HepG2 (cell line): ENCODE results near the gene HSPB2. TPM values are rescaled to one million over a fixed set of nuclear protein-coding genes. Genes with fewer than 3 reads are reported as not detected.

ENCODE experiments used
- ATAC-seq: fragments of 200-7000 bp; cut with Tn5 transposase; 3 replicates; pipeline ENCODE4 v1.9.1; 2020; ENCODE audit warnings: mild to moderate bottlenecking, moderate library complexity
- BruUV-seq: library from RNA; stranded (reverse); fragments of 400-500 nt; replicated peaks from 2 replicates; lab custom pipeline; 2021; lab: Mats Ljungman, UMichigan
- CTCF ChIA-PET: fragments of 300-600 bp; formaldehyde crosslinking; extraction: SDS; loops from one replicate; lab custom pipeline; 2021; ENCODE audit warnings: low total read pairs, inconsistent platforms, low intra/inter-chr PET ratio; lab: Yijun Ruan, JAX
- POLR2A ChIA-PET: fragments of 350-600 bp; sonication (Branson Sonifier 250); formaldehyde crosslinking; loops from one replicate; lab custom pipeline; 2020; ENCODE audit warnings: antibody characterized with exemption, inconsistent platforms; lab: Yijun Ruan, JAX
- DNase-seq: peaks from one replicate; pipeline ENCODE4 v3.0.0-alpha.2; 2015; ENCODE audit warnings: low spot score
- FAIRE-seq: peaks from 3 replicates; lab custom pipeline; 2011; peaks lifted over from hg19 to GRCh38; lab: Jason Lieb, UNC
- H2AFZ ChIP-seq: one replicate; pipeline ENCODE4 v1.6.1; 2011; ENCODE audit warnings: low read length, inconsistent platforms
- H3K27ac ChIP-seq: fragments of 300-600 bp; 3 replicates; pipeline ENCODE4 v1.8.0; 2011; ENCODE audit warnings: mixed run types, mild to moderate bottlenecking, mixed read lengths, low read length, inconsistent platforms; ENCODE audit not compliant: insufficient read depth; ENCODE audit errors: extremely low read length
- H3K27me3 ChIP-seq, 2 experiments: fragments of 200-600 bp in 1 of 2; 2 replicates in 1 of 2; 3 replicates in 1 of 2; pipeline versions ENCODE4 v1.6.0 to v1.8.0; 2011; ENCODE audit warnings: low read length in 2 of 2, mild to moderate bottlenecking in 2 of 2, moderate library complexity in 2 of 2, inconsistent platforms in 1 of 2; ENCODE audit not compliant: insufficient read depth in 2 of 2, control insufficient read depth in 1 of 2
- H3K36me3 ChIP-seq, 2 experiments: fragments of 200-600 bp in 1 of 2; replicated peaks in 1 of 2; 2 replicates in 1 of 2; 3 replicates in 1 of 2; pipeline versions ENCODE4 v1.5.1 to v1.8.0; 2011; ENCODE audit warnings: low read length in 2 of 2, inconsistent platforms in 1 of 2; ENCODE audit not compliant: insufficient read depth in 2 of 2, control insufficient read depth in 1 of 2
- H3K4me1 ChIP-seq: 2 replicates; pipeline ENCODE4 v1.5.1; 2012; ENCODE audit warnings: low read length, inconsistent platforms; ENCODE audit not compliant: insufficient read depth
- H3K4me2 ChIP-seq: 2 replicates; pipeline ENCODE4 v1.6.0; 2011; ENCODE audit warnings: low read depth, low read length, inconsistent platforms
- H3K4me3 ChIP-seq, 3 experiments: fragments of 200-600 bp in 1 of 3; sonication (generic), shearing (Covaris generic) in 1 of 3; replicated peaks in 1 of 3; 2 replicates each; pipeline ENCODE4 v1.5.1; 2011 to 2016; ENCODE audit warnings: low read length in 3 of 3, inconsistent platforms in 2 of 3, low read depth in 2 of 3, mild to moderate bottlenecking in 2 of 3, control low read depth in 1 of 3, mixed read lengths in 1 of 3; ENCODE audit not compliant: insufficient read depth in 1 of 3
- H3K79me2 ChIP-seq: one replicate; pipeline ENCODE4 v1.6.1; 2011; ENCODE audit warnings: low read length, inconsistent platforms; ENCODE audit not compliant: insufficient read depth
- H3K9ac ChIP-seq: 2 replicates; pipeline ENCODE4 v1.6.0; 2011; ENCODE audit warnings: mild to moderate bottlenecking, low read depth, low read length, inconsistent platforms; ENCODE audit not compliant: insufficient read depth
- H3K9me3 ChIP-seq: 2 replicates; pipeline ENCODE4 v1.5.1; 2012; ENCODE audit warnings: mild to moderate bottlenecking, low read length
- H4K20me1 ChIP-seq: 2 replicates; pipeline ENCODE4 v1.6.0; 2011; ENCODE audit warnings: inconsistent platforms, mild to moderate bottlenecking, low read length, moderate library complexity; ENCODE audit not compliant: insufficient read depth
- CENPX ChIP-seq: sonication (generic); formaldehyde crosslinking; IDR thresholded peaks from 2 replicates; pipeline ENCODE4 v1.9.0; 2021; ENCODE audit warnings: mild to moderate bottlenecking, missing genetic modification reagents, moderate library complexity
- ESRRA ChIP-seq: sonication (generic); formaldehyde crosslinking; IDR thresholded peaks from 2 replicates; pipeline ENCODE4 v1.5.1; 2020; ENCODE audit warnings: mild to moderate bottlenecking, low read depth, missing genetic modification reagents
- KDM4B ChIP-seq: sonication (generic); formaldehyde crosslinking; IDR thresholded peaks from 2 replicates; pipeline ENCODE4 v1.4.0; 2020; ENCODE audit warnings: missing genetic modification reagents
- MTA1 ChIP-seq: sonication (generic); formaldehyde crosslinking; IDR thresholded peaks from 2 replicates; pipeline ENCODE4 v1.4.0; 2020; ENCODE audit warnings: missing genetic modification reagents, mild to moderate bottlenecking, borderline replicate concordance
- MXD4 ChIP-seq: IDR thresholded peaks from 2 replicates; pipeline ENCODE4 v1.6.1; 2016; ENCODE audit warnings: mild to moderate bottlenecking, missing biosample characterization, missing genetic modification reagents
- ONECUT2 ChIP-seq: sonication (generic); formaldehyde crosslinking; IDR thresholded peaks from 2 replicates; pipeline ENCODE4 v1.4.0; 2020; ENCODE audit warnings: missing genetic modification reagents
- SALL2 ChIP-seq: sonication (generic); formaldehyde crosslinking; IDR thresholded peaks from 2 replicates; pipeline ENCODE4 v1.8.1; 2023; ENCODE audit warnings: mild to moderate bottlenecking, missing genetic modification reagents, inconsistent platforms
- ZFP36L1 ChIP-seq: sonication (generic); formaldehyde crosslinking; IDR thresholded peaks from 2 replicates; pipeline ENCODE4 v1.8.0; 2022; ENCODE audit warnings: mild to moderate bottlenecking, missing genetic modification reagents, moderate library complexity
- ZNF549 ChIP-seq: sonication (generic); formaldehyde crosslinking; IDR thresholded peaks from 2 replicates; pipeline ENCODE4 v1.5.0; 2020; ENCODE audit warnings: missing genetic modification reagents
- whole genome bisulfite sequencing: methylation state at CpG from one replicate; pipeline ENCODE4 v1.1.6; 2017; ENCODE audit warnings: low lambda C conversion rate; 5-methylcytosine and 5-hydroxymethylcytosine counted together
- in situ Hi-C: cut with HindIII; loops from 2 replicates; pipeline ENCODE4 v1.10.0; 2017; ENCODE audit warnings: low pct_unique_long_range_greater_than_20kb; ENCODE audit not compliant: extremely low pct_ligation_motif_present
- intact Hi-C: fragments of 100-400 bp; cut with micrococcal nuclease; formaldehyde crosslinking; loops from one replicate; pipeline ENCODE4 v1.10.0; 2022; ENCODE audit not compliant: unreplicated experiment
- polyA plus RNA-seq, 8 experiments: library from polyadenylated mRNA; depleted of rRNA in 3 of 8; stranded (reverse) in 7 of 8; unstranded in 1 of 8; fragments of >200 nt; fragmentation: Illumina TruSeq in 4 of 8; extraction: Trizol in 4 of 8; gene quantifications; 2 replicates each; pipeline versions ENCODE4 v1.2.1 to v1.2.3, GENCODE V29; 2011 to 2016; ENCODE audit warnings: low read depth in 4 of 8, missing spikeins in 1 of 8, mixed read lengths in 1 of 8; ENCODE audit not compliant: insufficient read depth in 1 of 8
- total RNA-seq, 5 experiments: library from RNA; depleted of rRNA; stranded (reverse); fragments of >200 nt; fragmentation: Illumina TruSeq; extraction: Trizol; gene quantifications; 2 replicates each; pipeline ENCODE4 v1.2.3, GENCODE V29; 2016; ENCODE audit warnings: low read depth in 1 of 5
- TF ChIP-seq, protein P1 (sequence below): sonication (generic); formaldehyde crosslinking; IDR thresholded peaks from 2 replicates; pipeline ENCODE4 v1.8.0; 2022; ENCODE audit warnings: missing genetic modification reagents, mild to moderate bottlenecking, borderline replicate concordance
- TF ChIP-seq, protein P2 (sequence below): IDR thresholded peaks from 2 replicates; pipeline ENCODE4 v1.6.1; 2016; ENCODE audit warnings: control low read depth
- TF ChIP-seq, protein P3 (sequence below): sonication (generic); formaldehyde crosslinking; IDR thresholded peaks from 2 replicates; pipeline ENCODE4 v1.9.0; 2021; ENCODE audit warnings: missing genetic modification reagents, mild to moderate bottlenecking, borderline replicate concordance
- TF ChIP-seq, protein P4 (sequence below): sonication (generic); formaldehyde crosslinking; IDR thresholded peaks from 2 replicates; pipeline ENCODE4 v1.5.1; 2020; ENCODE audit warnings: missing genetic modification reagents, mild to moderate bottlenecking, borderline replicate concordance

The HSPB2 gene
- total and polyA plus RNA-seq, 2 of the 13 experiments (the other 11 are each of a cell fraction or from before 2014, with no cell fraction given): 0.04 TPM; not detected in 1

DNA sequence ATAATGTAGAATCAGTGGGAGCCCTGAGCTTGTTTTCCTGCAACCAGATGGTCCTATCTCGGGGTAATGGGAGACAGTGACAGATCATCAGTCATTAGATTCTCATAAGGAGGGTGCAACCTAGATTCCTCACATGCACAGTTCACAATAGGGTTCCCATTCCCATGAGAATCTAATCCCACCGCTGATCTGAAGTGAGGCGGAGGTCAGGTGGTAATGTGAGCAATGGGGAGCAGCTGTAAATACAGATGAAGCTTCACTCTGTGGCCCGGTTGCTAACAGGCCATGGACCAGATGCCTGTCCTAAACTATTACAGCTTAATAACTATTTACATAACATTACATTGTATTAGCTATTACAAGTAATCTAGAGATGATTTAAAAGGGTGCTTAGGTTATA, 41.6 kb downstream of the HSPB2 start:
- intact Hi-C loops (no loop called here), in situ Hi-C loops (no loop called here)
- ChIA-PET POLR2A (no interaction called here), CTCF (no interaction called here)
- H3K9ac ChIP-seq: no peak overlapping the region
- ATAC-seq (no peak), DNase-seq (no peak), FAIRE-seq (no peak)
- H3K79me2 ChIP-seq: no peaks in the 10 kb centered on the region
- no peak overlapping the region for H3K4me3 ChIP-seq
- peaks cover 1 to 2% of the 10 kb centered on the region in 2 experiments; a peak in 1 of 5 replicates for H3K36me3 ChIP-seq
- H3K9me3 ChIP-seq: no peaks in the 10 kb centered on the region
- no peak overlapping the region for H3K4me2 ChIP-seq
- H3K27ac ChIP-seq: no peak overlapping the region
- no TSS peak for BruUV-seq
- 95% methylated on average over 4 of the region's 4 CpGs for WGBS
- no peaks in the 10 kb centered on the region for H3K4me1 ChIP-seq
- no peak for TF ChIP-seq MXD4 (CRISPR knock-in tag)
- no peak for TF ChIP-seq ZNF549 (CRISPR knock-in tag)
- no peak for TF ChIP-seq MTA1
- TF ChIP-seq, protein P1, sequence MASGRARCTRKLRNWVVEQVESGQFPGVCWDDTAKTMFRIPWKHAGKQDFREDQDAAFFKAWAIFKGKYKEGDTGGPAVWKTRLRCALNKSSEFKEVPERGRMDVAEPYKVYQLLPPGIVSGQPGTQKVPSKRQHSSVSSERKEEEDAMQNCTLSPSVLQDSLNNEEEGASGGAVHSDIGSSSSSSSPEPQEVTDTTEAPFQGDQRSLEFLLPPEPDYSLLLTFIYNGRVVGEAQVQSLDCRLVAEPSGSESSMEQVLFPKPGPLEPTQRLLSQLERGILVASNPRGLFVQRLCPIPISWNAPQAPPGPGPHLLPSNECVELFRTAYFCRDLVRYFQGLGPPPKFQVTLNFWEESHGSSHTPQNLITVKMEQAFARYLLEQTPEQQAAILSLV (CRISPR knock-in tag): no peak
- TF ChIP-seq CENPX (CRISPR knock-in tag): no peak
- no peak for TF ChIP-seq ZFP36L1
- no peak for TF ChIP-seq KDM4B (CRISPR knock-in tag)
- TF ChIP-seq, protein P2, sequence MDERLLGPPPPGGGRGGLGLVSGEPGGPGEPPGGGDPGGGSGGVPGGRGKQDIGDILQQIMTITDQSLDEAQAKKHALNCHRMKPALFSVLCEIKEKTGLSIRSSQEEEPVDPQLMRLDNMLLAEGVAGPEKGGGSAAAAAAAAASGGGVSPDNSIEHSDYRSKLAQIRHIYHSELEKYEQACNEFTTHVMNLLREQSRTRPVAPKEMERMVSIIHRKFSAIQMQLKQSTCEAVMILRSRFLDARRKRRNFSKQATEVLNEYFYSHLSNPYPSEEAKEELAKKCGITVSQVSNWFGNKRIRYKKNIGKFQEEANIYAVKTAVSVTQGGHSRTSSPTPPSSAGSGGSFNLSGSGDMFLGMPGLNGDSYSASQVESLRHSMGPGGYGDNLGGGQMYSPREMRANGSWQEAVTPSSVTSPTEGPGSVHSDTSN: no peak
- TF ChIP-seq, protein P3, sequence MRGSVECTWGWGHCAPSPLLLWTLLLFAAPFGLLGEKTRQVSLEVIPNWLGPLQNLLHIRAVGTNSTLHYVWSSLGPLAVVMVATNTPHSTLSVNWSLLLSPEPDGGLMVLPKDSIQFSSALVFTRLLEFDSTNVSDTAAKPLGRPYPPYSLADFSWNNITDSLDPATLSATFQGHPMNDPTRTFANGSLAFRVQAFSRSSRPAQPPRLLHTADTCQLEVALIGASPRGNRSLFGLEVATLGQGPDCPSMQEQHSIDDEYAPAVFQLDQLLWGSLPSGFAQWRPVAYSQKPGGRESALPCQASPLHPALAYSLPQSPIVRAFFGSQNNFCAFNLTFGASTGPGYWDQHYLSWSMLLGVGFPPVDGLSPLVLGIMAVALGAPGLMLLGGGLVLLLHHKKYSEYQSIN (CRISPR knock-in tag): no peak
- TF ChIP-seq SALL2 (CRISPR knock-in tag): no peak
- TF ChIP-seq, protein P4, sequence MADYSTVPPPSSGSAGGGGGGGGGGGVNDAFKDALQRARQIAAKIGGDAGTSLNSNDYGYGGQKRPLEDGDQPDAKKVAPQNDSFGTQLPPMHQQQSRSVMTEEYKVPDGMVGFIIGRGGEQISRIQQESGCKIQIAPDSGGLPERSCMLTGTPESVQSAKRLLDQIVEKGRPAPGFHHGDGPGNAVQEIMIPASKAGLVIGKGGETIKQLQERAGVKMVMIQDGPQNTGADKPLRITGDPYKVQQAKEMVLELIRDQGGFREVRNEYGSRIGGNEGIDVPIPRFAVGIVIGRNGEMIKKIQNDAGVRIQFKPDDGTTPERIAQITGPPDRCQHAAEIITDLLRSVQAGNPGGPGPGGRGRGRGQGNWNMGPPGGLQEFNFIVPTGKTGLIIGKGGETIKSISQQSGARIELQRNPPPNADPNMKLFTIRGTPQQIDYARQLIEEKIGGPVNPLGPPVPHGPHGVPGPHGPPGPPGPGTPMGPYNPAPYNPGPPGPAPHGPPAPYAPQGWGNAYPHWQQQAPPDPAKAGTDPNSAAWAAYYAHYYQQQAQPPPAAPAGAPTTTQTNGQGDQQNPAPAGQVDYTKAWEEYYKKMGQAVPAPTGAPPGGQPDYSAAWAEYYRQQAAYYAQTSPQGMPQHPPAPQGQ (CRISPR knock-in tag): no peak
- TF ChIP-seq ESRRA (CRISPR knock-in tag): no peak
- TF ChIP-seq ONECUT2: no peak
- H4K20me1 ChIP-seq: no peaks in the 10 kb centered on the region
- H3K27me3 ChIP-seq: no peaks in the 10 kb centered on the region
- no peak overlapping the region for H2AFZ ChIP-seq
